OCI-LY1 (cell line): ENCODE results near the gene DMD.

Experiments used
- H2AFZ ChIP-seq: fragments of 200-600 bp; sonication (generic), shearing (Covaris generic); 2 replicates; pipeline ENCODE4 v1.6.0; 2014; ENCODE audit warnings: antibody characterized with exemption, mild to moderate bottlenecking, low read length
- H3F3A ChIP-seq: fragments of 200-600 bp; sonication (generic), shearing (Covaris generic); 2 replicates; pipeline ENCODE4 v1.6.0; 2014; ENCODE audit warnings: mild to moderate bottlenecking, antibody characterized with exemption, low read length, moderate library complexity; ENCODE audit not compliant: insufficient read depth
- H3K27ac ChIP-seq: fragments of 200-600 bp; sonication (generic); 2 replicates; pipeline ENCODE4 v1.5.1; 2014; ENCODE audit warnings: low read length, mixed run types, mild to moderate bottlenecking, low read depth; ENCODE audit not compliant: poor library complexity, severe bottlenecking
- H3K27me3 ChIP-seq: fragments of 200-600 bp; sonication (generic); 2 replicates; pipeline ENCODE4 v1.6.0; 2014; ENCODE audit warnings: antibody characterized with exemption, mild to moderate bottlenecking, low read length, moderate library complexity; ENCODE audit not compliant: insufficient read depth
- H3K36me3 ChIP-seq: fragments of 200-600 bp; sonication (generic); 2 replicates; pipeline ENCODE4 v1.6.1; 2014; ENCODE audit warnings: mild to moderate bottlenecking, antibody characterized with exemption, low read length, moderate library complexity, mixed read lengths; ENCODE audit not compliant: insufficient read depth
- H3K4me1 ChIP-seq: fragments of 200-600 bp; sonication (generic); 2 replicates; pipeline ENCODE4 v1.5.1; 2014; ENCODE audit warnings: mild to moderate bottlenecking, low read length, moderate library complexity; ENCODE audit not compliant: insufficient read depth, severe bottlenecking
- H3K4me2 ChIP-seq: fragments of 200-600 bp; sonication (generic), shearing (Covaris generic); 2 replicates; pipeline ENCODE4 v1.6.1; 2014; ENCODE audit warnings: low read length
- H3K4me3 ChIP-seq: fragments of 200-600 bp; sonication (generic); 2 replicates; pipeline ENCODE4 v1.5.1; 2014; ENCODE audit warnings: low read length, low read depth, mild to moderate bottlenecking, mixed read lengths; ENCODE audit not compliant: poor library complexity, severe bottlenecking
- H3K79me2 ChIP-seq: fragments of 200-600 bp; shearing (Covaris generic); 2 replicates; pipeline ENCODE4 v1.6.1; 2016; ENCODE audit warnings: mixed run types, low read length, mixed read lengths; ENCODE audit not compliant: insufficient read depth
- H3K9ac ChIP-seq: fragments of 200-600 bp; sonication (generic), shearing (Covaris generic); 2 replicates; pipeline ENCODE4 v1.6.1; 2014; ENCODE audit warnings: mild to moderate bottlenecking, low read length, mixed read lengths
- H3K9me2 ChIP-seq: fragments of 200-600 bp; sonication (generic), shearing (Covaris generic); 2 replicates; pipeline ENCODE4 v1.6.1; 2014; ENCODE audit warnings: low read depth, mild to moderate bottlenecking, low read length, mixed read lengths
- H3K9me3 ChIP-seq: fragments of 200-600 bp; shearing (Covaris generic); 2 replicates; pipeline ENCODE4 v1.6.1; 2014; ENCODE audit warnings: low read length, mixed read lengths
- H4K20me1 ChIP-seq: fragments of 200-600 bp; sonication (generic), shearing (Covaris generic); 2 replicates; pipeline ENCODE4 v1.6.0; 2016; ENCODE audit warnings: mild to moderate bottlenecking, low read length; ENCODE audit not compliant: insufficient read depth
- CTCF ChIP-seq: fragments of 200-600 bp; sonication (generic), shearing (Covaris generic); IDR thresholded peaks from 2 replicates; pipeline ENCODE4 v1.5.1; 2017; ENCODE audit warnings: mild to moderate bottlenecking, antibody characterized with exemption, low read length, moderate library complexity, mixed read lengths
- EZH2 ChIP-seq: fragments of 200-600 bp; sonication (generic), shearing (Covaris generic); IDR thresholded peaks from 2 replicates; pipeline ENCODE4 v1.8.0; 2017; ENCODE audit warnings: borderline replicate concordance, mixed run types, mild to moderate bottlenecking, antibody characterized with exemption, low read length, moderate library complexity, mixed read lengths

Gene DMD

GRCh38 chrX:31099536-31100090 lies 2111.7 kb downstream of the DMD start:
- H4K20me1 ChIP-seq, result no peaks in the 10 kb centered on the region
- TF ChIP-seq CTCF (no peak), EZH2 (no peak)
- no peak overlapping the region for H3K4me3 ChIP-seq
- no peaks in the 10 kb centered on the region for H3K79me2 ChIP-seq
- no peaks in the 10 kb centered on the region for H3F3A ChIP-seq
- H3K9me2 ChIP-seq, result no peaks in the 10 kb centered on the region
- no peak overlapping the region for H3K27ac ChIP-seq
- no peak overlapping the region for H3K4me2 ChIP-seq
- H3K9ac ChIP-seq, result no peak overlapping the region
- H2AFZ ChIP-seq, result no peak overlapping the region
- no peaks in the 10 kb centered on the region for H3K36me3 ChIP-seq
- no peaks in the 10 kb centered on the region for H3K9me3 ChIP-seq
- no peaks in the 10 kb centered on the region for H3K27me3 ChIP-seq
- no peaks in the 10 kb centered on the region for H3K4me1 ChIP-seq

GRCh38 chrX:31098079-31098478 lies 2113.3 kb downstream of the DMD start:
- Histone ChIP-seq H3K9ac (no peak overlapping the region), H3K4me3 (no peak overlapping the region), H3K9me3 (no peaks in the 10 kb centered on the region), H3K27me3 (no peaks in the 10 kb centered on the region), H3K9me2 (no peaks in the 10 kb centered on the region), H3K36me3 (no peaks in the 10 kb centered on the region), H3K4me2 (no peak overlapping the region), H3K79me2 (no peaks in the 10 kb centered on the region), H3K4me1 (no peaks in the 10 kb centered on the region), H4K20me1 (no peaks in the 10 kb centered on the region), H2AFZ (no peak overlapping the region), H3F3A (no peaks in the 10 kb centered on the region), H3K27ac (no peak overlapping the region)
- TF ChIP-seq EZH2 (no peak), CTCF (no peak)

GRCh38 chrX:31093639-31093975 lies 2117.7 kb downstream of the DMD start:
- Histone ChIP-seq H4K20me1 (no peaks in the 10 kb centered on the region), H3K9me3 (no peaks in the 10 kb centered on the region), H3K79me2 (no peaks in the 10 kb centered on the region), H3K9me2 (no peaks in the 10 kb centered on the region), H3K4me2 (no peak overlapping the region), H3K4me3 (no peak overlapping the region), H2AFZ (no peak overlapping the region), H3K36me3 (no peaks in the 10 kb centered on the region), H3K27me3 (no peaks in the 10 kb centered on the region), H3K9ac (no peak overlapping the region), H3K27ac (no peak overlapping the region), H3F3A (no peaks in the 10 kb centered on the region), H3K4me1 (no peaks in the 10 kb centered on the region)
- TF ChIP-seq EZH2, result no peak
- no peak for TF ChIP-seq CTCF
